Fibroblast of skin of scalp (primary cell): Measurements from ENCODE around the gene RRP12. TPM values are rescaled to one million over a fixed set of nuclear protein-coding genes. Genes with fewer than 3 reads are reported as not detected.
"Not testable (repeated sequence)": the region's sequence is repeated elsewhere in the genome, so short reads cannot be mapped to it uniquely, and the experiment has no call there.

ENCODE experiments used
- DNase-seq: peaks from one replicate; pipeline ENCODE4 v3.0.0-alpha.2; 2013
- polyA plus RNA-seq, 2 experiments: library from polyadenylated mRNA; unstranded; fragments of 120-200 nt; gene quantifications; one replicate each; pipeline ENCODE4 v1.2.1, GENCODE V29; 2013; ENCODE audit not compliant: insufficient read length in 2 of 2

Gene RRP12, protein sequence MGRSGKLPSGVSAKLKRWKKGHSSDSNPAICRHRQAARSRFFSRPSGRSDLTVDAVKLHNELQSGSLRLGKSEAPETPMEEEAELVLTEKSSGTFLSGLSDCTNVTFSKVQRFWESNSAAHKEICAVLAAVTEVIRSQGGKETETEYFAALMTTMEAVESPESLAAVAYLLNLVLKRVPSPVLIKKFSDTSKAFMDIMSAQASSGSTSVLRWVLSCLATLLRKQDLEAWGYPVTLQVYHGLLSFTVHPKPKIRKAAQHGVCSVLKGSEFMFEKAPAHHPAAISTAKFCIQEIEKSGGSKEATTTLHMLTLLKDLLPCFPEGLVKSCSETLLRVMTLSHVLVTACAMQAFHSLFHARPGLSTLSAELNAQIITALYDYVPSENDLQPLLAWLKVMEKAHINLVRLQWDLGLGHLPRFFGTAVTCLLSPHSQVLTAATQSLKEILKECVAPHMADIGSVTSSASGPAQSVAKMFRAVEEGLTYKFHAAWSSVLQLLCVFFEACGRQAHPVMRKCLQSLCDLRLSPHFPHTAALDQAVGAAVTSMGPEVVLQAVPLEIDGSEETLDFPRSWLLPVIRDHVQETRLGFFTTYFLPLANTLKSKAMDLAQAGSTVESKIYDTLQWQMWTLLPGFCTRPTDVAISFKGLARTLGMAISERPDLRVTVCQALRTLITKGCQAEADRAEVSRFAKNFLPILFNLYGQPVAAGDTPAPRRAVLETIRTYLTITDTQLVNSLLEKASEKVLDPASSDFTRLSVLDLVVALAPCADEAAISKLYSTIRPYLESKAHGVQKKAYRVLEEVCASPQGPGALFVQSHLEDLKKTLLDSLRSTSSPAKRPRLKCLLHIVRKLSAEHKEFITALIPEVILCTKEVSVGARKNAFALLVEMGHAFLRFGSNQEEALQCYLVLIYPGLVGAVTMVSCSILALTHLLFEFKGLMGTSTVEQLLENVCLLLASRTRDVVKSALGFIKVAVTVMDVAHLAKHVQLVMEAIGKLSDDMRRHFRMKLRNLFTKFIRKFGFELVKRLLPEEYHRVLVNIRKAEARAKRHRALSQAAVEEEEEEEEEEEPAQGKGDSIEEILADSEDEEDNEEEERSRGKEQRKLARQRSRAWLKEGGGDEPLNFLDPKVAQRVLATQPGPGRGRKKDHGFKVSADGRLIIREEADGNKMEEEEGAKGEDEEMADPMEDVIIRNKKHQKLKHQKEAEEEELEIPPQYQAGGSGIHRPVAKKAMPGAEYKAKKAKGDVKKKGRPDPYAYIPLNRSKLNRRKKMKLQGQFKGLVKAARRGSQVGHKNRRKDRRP (N-terminal part only)
- 17.8 TPM for polyA plus RNA-seq (2013, experiment 1 of 2; ENCODE audit: insufficient read length)
- 15.9 TPM for polyA plus RNA-seq (2013, experiment 2 of 2; ENCODE audit: insufficient read length)

DNA sequence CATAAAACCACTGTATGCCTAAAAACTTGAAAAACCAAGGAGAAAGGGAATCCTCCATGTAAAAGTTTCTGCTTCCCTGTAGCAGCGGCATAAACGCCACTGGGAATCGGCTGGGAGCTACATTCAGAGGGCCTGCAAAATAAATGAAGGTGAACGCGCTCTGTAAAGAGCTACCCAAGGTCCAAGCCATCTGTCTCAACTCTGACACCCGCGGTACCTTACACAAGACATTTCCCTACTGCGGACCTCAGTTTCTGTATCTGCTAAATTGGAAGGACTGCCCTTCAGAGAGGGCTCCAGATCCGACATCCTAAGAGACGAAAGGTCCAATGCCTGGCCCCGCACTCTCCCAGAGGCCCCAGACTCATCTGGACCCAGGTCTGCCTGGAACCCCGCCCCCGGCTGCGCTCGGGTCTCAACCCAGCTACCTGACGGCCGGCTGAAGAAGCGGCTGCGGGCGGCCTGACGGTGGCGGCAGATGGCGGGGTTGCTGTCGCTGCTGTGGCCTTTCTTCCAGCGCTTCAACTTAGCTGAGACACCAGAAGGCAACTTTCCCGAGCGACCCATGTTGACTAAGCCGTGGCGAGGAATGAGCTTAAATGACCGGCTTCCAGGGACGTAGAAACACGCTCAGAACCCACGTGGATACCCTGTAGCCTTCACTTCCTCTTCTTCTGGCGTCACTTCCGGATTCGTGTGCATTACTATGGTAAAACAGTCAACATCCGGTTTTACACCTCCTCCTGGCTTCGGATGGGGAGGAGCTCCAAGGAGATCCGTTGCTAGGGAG is at the start of gene RRP12:
Gene RRP12, minus strand, starts transcription at position 676 of the 790 bp plus-strand sequence. Its CDS starts 109 bp downstream, at position 567.
- DNase-seq: peak; percentile 99

DNA sequence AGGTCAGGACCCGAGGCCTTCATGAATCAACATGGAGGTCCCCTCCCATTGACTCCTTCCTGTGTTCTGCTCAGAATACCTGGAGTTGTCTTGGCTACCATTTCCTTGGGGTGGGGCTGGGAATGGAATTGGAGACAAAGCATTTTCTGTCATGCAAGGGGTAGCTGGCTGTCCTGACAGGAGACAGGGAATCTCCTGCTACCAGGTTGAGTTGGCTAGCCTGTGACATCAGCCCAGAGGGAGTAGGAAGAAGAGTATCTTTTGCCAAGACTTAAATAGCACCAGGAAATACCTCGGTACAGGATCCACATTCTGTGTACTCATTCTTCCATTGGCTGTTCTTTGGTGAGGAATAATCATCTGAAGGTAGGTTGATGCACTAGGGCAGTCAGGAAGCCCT is 49.7 kb upstream of the RRP12 start:
- DNase-seq: no peak

DNA sequence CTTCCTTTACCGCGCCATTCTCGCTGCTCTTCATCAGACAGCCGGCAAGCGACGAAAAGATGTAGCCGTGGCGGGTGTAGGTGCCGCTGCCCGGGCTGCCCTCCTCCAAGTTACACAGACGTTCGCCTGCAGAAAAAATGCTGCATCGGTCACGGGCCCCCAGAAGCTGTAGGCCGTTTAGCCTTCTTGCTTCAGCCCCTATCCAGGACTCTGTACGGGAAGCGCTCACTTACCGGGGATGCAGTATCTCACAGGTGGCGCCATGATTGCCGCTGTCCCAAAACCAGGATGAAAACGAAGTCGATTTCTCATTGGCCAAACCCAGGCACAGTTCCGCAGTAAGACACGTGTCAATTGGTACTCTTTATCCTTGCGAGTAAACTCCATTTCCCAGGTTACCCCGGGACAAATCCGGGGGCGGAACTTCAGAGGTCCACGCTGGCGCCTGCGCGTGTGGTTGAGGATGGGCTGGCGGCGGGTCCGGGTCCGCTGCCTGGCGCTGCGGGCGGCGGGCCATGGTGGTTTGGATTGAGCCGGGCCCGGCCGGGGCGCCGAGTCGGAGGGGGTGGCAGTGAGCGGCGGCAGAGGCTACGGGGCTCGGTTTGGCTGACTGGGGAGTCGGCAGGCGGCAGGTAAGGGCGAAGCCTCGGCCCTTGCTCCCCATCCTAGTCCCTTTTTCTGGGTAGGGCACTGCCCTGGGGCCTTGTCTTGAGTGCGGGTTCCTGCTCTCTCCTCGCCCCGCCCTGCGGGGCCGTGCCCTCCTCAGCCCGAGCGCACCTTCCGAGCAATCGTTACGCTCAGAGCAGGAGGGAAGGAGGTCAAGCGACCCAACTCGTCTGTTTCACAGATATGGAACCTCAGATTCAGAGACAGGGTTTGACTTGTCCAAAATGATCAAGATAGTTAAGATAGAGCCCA is 44.8 kb upstream of the RRP12 start, which contains the start of the genes EXOSC1 and ZDHHC16:
Gene EXOSC1, minus strand, starts transcription at position 285 of the 918 bp plus-strand sequence. Its CDS starts 21 bp downstream, at position 264.
Gene ZDHHC16, plus strand, starts transcription at position 454 of the 918 bp plus-strand sequence. CDS start 5,501 bp downstream, outside the sequence.
- peak; percentile 96 for DNase-seq

DNA sequence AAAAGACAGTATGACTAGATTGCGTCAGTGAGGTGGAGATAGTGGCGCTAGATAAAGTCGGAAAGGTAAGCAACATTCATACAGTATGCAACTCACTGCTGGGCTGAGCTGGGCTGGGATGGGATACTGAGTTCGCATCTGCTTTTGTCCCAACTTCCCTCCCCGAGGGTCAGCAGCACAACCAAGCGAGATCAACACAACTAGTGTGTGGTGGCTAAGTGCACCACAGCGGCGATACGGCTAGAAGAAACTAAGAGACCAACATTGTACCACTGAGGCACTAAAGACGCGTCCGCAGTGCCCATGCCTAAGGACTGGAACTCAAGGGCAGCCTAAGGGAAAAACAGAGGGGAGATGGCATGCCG is 44.2 kb upstream of the RRP12 start:
- DNase-seq: no peak

DNA sequence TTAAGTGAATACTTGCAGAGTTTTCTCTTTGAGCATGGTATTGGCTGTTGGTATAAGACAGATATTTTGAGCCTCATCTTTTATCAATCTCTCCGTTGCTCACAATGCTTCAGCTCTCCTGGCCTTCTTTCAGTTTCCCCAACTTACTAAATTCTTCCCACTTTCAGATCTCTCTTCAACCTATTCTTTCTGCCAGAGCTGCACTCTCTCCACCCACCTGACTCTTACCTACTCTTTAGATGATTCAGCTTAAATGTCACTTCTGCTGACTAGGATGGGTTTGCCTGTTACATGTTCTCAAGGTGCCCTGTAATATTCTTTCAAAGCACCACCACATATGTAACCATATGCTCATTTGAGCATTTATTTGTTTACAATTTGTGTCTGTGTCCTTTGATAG is 43.1 kb upstream of the RRP12 start:
- no peak for DNase-seq

DNA sequence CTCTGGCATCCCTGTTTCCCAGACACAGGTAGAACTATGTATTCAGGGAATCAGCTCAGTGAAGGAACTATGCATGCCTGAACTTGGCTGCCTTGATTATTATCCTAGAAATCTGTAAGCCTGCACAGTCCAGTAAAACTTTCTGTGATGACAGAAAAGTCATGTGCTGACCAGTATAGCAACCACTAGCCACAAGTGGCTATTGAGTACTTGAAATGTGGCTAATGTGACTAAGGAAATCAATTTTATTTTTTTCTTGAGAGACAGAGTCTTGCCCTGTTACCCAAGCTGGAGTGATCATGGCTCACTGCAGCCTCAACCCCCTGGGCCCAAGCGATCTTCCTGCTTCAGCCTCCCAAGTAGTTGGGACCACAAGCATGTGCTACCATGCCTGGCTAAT is 41.1 kb upstream of the RRP12 start:
- DNase-seq: no peak

DNA sequence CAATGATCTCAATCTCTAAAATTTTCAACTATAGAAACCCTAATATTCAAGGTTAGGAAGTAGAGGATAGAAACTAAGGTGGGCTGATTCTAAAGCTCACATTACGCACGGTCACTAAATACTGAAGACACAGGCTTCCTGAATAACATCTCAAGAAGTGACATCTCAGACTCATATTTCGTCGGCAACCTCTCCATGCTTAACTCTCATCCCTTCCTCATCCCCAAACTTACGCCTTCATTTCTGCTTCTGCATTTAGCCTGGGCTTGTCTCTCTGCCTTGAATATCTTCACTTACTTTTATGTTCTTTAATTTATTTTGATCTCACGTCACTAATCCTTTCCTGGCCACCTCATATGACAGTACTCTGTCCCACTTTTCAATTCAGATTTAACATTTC is 34.1 kb upstream of the RRP12 start:
- DNase-seq: no peak

DNA sequence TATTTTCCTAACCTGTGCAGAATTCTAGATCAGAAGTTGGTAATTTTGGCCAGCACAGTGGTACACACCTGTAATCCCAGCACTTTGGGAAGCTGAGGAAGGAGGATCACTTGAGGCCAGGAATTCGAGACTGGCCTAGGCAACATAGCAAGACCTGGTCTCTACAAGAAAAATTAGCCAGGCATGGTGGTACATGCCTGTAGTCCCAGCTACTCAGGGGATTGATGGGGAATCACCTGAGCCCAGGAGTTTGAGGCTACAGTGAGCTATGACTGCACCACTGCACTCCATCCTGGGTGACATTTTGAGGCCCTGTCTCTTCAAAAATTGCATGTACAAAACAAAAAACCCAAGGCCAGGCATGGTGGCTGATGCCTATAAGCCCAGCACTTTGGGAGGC is 33.4 kb upstream of the RRP12 start:
- DNase-seq: no peak

DNA sequence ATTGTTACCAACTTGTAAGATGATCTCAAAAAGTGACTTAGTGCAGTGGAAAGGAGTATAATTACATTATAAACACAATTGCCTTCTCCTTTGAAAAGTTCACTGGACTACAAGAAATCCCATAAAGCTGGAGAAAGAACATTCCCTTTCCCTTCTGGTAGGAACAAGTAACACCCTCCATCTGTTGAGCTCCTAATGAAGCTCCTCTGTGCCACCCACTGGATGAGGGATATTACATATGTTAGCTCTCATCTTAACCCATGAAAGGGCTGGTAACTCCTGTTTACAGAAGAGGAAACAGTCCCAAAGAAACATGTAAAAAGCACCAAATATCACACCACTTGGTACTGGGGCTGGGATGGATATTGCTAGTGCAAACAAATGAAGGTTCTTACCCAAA is 32.9 kb upstream of the RRP12 start:
- peak; percentile 26 for DNase-seq

DNA sequence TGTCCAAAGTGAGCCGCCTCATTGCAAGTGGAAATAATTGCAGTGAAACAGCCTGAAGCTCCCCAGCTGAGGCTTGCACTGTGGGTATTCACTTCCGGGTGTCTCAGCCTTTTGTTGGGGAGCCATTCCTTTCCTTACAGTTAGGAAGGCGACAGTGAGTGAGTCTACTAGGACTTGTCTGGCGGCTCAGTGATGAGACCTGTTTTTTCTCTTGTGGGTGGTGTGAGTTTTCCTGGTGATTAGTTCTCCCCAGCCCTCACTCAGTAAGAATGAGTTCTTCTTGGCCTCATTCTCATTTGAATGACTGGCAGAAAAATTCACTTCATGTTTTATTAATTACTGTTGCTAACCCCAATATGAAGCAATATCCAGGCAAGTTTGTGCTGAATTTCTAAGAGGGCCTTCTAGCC is 27.4 kb upstream of the RRP12 start:
- DNase-seq: peak; percentile 52

DNA sequence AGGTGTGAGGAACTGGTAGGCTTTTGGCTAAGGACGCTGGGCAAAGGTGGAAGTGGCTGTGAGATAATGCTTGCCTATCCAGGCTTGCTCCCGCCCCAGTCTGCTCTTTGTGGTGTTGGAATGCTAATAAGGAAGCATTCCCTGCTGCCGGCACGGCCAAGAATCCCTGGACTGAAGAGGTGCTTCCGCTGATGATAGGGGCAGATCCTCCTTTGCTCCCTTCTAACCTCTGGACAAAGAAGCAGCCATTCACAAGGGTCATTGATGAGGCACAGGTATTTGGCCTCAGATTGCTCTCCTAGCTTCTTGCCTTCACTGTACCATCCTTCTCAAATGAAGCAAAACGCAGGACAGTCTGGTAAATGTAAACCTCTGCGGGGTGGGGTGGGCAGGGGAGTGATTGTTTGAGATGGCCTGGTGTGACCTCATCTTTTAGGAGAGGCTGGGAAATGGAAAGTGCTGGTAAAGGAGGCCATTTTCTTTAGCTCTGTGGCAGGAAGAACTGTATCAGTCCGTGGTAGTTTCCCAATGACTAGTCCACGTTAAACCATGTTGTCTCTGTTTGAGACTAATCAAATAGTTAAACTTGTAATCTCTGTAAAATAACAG is 26.5 kb upstream of the RRP12 start:
- peak; percentile 40 for DNase-seq

DNA sequence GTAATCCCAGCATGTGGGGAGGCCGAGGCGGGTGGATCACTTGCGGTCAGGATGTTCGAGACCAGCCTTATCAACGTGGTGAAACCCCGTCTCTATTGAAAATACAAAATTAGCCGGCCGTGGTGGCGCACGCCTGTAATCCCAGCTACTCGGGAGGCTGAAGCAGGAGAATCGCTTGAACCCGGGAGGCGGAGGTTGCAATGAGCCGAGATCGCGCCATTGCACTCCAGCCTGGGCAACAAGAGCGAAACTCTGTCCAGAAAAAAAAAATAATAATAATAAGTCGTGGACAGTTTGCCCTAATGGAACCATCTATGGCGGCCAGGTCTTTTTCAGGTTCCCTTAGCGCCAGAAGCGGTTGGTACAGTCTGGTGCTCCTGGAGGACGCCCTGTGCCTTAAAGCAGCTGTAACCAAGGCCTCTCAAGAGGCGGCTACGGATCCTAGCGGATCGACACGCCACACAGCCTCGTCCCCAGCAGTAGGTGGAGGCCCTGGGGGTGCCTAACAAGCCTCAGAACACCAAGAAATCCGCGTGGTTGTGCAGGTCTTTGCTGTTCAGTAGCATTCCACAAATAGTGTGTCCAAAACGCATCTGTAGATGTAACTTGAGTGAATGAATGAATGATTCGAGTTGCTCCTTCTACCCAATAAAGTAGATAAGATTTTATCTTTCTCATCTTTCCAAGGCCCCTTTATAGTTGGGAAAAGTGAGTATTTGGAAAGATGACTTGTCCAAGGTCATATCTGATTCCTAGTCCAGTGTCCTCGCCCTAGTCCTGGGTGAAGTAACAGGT is 25.8 kb upstream of the RRP12 start:
- DNase-seq: peak; percentile 11

DNA sequence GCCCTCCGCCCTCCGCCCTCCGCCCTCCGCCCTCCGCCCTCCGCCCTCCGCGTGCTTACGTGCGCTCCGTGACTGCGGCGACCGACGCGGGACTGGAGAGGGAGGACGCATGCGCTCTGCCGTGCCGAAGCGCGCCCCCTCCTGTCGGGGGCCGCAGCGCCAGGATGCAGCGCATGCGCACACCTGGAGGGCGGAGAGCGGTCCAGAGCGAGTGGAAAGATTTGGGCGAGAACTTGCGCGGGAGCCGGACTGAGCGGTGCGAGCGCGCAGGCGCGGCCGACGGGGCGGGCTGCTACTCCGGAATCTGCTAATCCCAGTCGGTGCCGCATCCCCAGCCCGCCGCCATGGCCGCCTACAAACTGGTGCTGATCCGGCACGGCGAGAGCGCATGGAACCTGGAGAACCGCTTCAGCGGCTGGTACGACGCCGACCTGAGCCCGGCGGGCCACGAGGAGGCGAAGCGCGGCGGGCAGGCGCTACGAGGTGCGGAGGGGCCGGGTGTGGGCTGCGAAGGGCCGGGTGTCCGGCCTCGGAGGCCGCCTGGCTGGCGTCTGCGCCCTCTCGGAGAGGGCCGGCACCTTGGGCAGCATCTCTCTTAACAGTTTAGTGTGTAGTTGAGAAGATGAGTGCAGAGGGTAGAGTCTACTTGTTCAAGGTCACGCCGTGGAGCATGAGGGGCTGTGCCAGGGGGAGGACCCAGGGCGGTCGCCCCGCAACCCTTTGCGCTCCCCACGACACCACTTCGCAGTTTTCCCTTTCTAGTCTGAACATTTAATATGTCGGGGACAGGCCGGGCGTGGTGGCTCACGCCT is 25.0 kb upstream of the RRP12 start, which contains the start of gene PGAM1:
Gene PGAM1, plus strand, starts transcription at position 228 of the 812 bp plus-strand sequence. Its CDS starts 117 bp downstream, at position 345.
- DNase-seq: peak; percentile 97

DNA sequence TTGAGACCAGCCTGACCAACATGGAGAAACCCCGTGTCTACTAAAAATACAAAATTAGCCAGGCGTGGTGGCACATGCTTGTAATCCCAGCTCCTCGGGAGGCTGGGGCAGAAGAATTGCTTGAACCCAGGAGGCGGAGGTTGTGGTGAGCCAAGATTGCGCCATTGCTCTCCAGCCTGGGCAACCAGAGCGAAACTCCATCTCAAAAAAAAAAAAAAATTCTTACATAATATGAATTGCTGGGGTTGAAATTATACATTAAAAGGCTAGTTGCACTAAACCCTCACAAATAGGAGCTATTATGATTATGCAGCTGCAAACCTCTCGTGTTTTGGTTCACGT is 22.6 kb upstream of the RRP12 start:
- DNase-seq: not testable (repeated sequence)

DNA sequence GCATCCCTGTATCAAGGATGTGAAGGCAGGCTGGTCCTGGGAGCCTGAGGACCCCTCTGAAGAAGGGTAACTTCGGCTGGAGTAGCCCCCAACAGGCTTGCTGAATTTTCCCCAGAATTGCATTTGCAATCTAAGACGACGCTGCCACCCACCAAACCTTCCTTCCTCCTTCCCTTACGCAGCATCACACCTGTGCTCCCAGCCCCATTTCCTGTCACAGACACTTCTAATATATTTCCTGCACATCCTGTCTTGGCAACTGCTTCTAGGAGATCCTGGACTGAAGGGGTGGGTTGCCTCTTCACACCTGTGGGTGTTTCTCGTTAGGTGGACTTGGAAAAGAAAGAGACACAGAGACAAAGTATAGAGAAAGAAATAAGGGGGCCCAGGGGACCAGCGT is 15.4 kb upstream of the RRP12 start:
- DNase-seq: no peak

DNA sequence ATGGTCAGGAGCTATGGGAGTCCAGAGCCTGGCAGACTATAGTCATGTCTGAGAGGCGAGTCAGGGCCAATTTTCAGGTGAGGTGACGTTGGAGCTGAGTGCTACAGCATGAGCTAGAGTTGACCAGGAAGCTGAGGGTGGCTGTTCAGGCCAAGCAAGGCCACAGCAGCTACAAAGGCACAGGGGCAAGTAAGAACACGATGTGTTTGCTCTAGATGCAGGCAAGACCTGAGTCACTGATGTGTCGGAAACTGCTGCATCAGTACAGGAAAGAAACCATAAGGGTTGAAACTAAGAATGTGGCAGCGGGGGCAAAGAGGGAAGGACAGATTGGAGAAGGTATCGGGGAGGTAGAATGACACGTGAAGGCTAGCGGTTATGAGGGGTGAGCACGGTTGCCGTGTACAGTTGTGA is 11.8 kb upstream of the RRP12 start:
- DNase-seq: no peak

DNA sequence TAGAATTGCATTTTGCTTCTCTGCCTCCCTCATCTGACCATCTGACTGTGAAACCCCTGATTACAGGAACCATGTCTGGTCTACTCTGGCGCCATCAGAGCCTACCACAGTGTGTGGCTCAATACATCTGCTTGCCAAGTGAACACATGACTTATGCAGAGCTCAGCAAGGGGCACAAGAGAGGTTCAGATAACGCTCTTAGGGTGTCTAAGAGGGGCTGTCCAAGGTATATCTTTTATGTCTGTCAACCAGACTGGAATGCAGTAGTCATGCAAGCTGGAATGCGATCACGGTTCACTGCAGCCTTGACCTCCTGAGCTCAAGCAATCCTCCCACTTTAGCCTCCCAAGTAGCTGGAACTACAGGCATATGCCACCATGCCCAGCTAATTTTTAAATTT is 10.3 kb upstream of the RRP12 start:
- DNase-seq: no peak

DNA sequence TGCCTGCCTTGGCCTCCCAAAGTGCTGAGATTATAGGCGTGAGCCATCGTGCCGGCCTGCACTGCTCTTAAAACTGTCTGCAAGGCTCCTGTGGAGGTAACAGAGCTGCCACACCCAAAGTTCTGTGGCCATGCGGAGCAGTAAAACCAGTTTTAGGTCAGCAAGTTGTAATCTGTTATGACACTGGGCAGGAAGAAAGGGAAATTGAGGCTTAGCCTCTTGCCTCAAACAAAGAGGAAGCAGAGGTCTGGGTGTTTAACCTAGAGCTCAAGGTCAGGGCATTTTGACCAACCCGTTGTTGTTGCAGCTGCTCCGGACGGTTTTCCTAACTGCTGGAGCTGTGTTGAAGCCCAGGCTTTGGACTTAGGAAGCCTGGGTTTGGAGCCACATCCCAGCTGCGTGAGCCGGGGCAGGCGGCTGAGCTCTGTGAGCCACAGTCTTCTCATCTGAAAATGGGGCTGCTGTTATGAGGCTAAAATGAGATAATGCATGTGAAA is 7.4 kb upstream of the RRP12 start:
- DNase-seq: no peak
